HG03103 (cell line): ENCODE results near the gene SEMA4A.
"Not testable (repeated sequence)": the region's sequence is repeated elsewhere in the genome, so short reads cannot be mapped to it uniquely, and the experiment has no call there.

Experiments used
- ATAC-seq: cut with Tn5 transposase; IDR thresholded peaks from one replicate; pipeline ENCODE4 v1.9.1; 2021; ENCODE audit warnings: low read depth; ENCODE audit not compliant: unreplicated experiment

Gene SEMA4A

DNA sequence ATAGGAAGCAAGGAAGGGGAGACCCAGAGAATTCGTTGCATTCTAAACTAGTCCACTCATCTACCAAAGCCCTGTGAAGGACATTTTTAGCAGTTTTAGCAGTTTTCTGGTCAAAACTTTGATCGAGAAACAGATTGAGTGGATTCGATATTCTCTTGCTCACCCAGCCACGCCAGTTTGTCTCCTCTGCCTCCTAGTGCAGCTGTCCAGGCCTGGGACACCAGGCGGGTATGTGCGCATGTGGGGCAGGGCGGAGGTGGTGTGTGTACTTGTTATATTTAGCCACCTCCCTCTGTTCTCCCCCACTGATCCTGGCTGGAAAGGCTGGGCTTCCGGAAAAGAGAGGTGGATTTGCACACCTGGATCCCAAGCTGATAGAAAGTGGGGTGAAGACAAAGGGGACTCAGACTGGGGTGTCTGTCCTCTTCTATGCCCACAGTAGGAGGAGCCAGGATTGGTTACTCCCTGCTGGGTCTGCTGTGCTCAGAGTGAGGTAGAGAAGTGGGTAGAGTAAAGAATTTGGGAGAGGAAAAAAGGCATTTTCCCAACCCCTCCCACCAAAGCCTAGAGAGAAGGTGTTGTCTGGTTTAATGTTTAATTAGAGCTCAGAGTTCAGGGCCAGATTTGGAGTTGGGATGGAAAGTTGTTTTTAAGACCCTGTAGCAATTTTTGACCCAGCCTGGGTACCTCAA lies 35.1 kb upstream of the SEMA4A start:
- ATAC-seq = no peak

DNA sequence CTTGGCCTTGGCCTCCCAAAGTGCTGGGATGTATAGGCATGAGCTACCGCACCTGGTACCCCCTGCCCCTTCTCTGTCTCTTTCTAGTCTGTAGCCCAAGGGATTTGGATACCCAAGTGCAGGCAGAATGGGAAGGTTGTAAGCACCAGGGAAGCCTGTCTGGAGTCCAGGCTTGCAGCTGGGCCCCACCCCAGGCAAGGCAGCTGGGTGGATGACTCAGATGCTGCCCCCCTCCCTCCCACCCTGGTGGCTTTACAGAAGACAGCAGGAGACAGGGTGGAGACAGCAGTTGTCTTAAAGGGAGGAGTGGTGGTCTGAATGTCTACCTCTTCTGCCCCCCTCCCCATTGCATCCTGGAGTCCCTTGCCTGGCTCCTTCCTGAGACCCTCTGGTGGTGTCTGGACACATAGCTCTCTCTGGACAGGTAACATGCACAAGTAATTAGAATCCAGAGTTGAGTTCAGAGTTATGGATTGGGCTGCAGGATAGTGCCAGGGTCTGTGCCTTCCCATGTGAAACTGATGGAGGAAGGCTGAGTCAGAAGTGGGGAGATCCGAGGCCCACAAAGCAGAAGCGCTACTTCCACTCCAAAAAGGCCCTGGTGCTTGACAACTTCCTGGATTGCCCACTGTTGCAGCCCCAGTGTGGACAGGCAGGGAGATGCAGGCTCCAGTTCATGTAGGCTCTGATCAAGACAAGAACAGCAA lies 33.7 kb upstream of the SEMA4A start:
- ATAC-seq = no peak

DNA sequence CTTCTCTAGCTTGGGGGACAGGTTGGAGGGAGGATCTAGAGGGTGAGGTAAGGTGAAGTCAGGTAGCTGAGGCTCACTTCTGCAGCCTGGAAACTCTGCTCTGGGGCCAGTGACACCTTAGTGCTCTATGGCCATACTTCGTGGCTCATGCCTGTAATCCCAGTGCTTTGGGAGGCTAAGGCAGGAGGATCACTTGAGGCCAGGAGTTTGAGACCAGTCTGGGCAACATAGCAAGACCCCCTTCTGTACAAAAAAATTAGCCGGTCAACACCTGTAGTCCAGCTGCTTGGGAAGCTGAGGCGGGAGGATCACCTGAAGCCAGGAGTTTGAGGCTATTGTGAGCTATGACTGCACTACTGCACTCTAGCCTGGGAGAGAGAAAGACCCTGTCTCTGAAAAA lies 33.1 kb upstream of the SEMA4A start:
- ATAC-seq = no peak

DNA sequence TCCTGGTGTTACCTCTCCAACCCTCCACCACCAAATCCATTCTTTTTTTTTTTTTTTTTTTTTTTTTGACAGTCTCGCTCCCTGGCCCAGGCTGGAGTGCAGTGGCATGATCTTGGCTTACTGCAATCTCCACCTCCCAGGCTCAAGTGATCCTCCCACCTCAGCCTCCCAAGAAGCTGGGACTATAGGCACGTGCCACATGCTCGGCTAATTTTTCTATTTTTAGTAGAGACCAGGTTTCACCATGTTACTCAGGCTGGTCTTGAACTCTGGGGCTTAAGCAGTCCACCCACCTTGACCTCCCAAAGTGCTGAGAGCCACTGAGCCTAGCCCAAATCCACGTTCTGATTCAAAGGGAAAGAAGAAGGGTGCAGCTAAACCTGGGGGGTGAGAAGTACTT lies 32.4 kb upstream of the SEMA4A start:
- not testable (repeated sequence) for ATAC-seq

DNA sequence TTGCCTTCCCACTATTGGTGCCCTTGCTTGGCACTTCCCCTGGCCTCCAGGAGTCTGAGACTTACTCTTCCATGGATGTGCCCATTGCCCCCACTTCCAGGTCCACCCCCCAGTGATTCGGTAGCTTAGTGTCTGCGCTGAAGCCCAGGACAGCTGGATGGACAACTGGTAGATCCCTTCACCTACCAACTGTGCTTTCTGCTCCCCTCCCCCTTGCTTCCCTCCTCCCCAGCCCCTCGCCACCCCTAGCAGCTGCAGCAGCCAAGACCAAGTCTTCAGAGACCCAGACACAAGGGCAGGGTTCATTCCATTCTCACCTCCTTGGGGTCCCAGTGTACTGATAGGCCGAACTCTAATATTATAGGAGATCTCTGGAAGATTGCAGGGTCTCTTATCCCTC lies 31.9 kb upstream of the SEMA4A start:
- no peak for ATAC-seq

DNA sequence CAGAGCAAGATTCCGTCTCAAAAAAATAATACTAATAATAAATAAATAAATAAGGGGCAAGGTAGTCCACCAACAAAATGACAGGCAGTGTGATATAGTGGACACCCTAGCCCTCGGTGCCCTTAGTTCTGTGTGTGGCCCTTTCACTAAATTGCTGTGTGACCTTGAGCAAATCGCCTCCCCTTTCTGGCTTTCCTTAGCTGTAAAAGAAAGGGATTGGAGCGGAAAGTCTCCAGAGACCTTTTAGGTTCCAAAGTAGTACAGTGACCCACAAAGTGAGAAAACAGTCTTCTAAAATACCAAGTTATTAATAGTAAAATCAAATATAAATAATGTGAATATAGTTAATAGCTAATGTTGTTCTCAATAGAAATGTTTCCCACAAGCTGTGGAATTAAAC lies 31.3 kb upstream of the SEMA4A start:
- ATAC-seq = no peak

DNA sequence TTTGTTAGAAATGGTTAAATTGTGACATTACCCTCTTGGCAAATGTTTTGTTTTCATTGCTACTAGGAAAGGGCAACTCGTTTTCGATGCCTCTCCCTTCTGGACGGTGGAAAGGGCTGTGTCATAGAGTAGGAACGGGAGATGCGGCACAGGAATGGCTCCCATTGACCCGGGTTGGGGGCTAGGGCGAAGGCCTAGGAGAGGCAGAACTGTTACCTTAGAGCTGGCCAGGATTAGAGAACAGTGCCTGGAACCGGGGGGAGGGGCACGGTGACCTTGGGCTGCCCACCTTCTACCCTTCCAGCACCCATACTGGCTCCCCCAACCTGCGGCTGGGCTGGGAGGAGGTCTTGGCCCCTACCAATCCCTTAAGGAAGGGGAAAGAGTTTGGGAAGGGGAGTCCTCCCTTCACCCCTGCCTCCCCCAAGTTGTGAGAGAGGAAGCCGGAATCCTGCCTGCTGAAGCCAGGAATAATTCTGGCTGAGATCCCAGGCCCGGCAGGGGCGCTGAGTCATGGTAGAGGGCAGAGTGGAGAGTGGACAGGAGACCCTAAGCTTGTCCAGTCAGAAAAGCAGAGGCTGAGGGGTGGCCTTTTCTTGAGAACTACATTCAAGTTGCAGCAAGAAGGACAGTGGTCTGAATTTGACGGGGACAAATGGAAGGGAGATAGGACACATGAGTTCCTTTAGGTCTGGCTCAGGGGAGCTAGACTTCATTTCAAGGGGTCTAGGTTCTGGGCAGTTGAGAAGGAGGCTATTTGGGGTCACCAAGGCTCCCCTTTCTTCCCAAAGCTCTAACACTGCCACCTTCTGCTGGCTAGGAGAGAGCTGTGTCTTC lies 30.6 kb upstream of the SEMA4A start:
- no peak for ATAC-seq

DNA sequence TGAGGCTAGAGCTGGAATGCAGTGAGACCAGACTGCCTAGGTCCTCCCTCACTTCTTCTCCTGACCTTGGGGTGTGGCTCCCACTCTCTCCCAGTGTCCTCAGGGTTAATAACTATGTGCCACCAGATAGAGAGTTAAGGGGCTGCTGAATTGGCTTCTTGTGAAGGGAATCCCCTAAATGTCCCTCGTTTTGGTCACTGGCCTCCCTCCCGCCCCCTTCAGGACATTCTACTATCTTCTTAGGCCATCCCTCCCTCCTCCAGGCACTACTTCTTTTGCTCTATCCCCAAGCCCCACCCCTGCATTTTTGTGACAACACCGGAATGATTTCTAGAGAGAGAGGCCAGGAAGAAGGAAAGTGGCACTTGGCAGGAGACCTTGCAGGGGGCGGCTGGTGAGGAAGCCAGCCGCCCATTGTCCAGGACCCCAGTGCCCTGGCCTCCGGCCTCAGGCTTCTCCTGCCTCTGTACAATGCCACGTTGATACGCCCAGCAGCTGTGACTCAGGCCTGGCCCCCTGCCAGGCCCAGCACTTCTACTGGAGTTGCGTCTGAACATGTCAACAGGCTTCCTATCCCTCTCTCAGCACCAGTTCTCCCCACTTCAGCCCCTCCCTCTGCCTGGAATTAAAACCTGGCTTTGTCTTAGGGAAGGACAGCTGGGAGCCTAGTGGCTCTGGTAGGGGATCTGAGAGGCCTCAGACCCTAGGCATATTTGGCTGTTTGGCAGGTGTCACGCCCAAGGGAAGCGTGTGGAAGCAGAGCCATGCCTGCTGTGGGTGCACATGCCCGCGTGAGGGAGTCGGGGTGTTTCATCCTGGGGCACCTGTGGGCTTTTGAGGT lies 29.8 kb upstream of the SEMA4A start:
- ATAC-seq = no peak

DNA sequence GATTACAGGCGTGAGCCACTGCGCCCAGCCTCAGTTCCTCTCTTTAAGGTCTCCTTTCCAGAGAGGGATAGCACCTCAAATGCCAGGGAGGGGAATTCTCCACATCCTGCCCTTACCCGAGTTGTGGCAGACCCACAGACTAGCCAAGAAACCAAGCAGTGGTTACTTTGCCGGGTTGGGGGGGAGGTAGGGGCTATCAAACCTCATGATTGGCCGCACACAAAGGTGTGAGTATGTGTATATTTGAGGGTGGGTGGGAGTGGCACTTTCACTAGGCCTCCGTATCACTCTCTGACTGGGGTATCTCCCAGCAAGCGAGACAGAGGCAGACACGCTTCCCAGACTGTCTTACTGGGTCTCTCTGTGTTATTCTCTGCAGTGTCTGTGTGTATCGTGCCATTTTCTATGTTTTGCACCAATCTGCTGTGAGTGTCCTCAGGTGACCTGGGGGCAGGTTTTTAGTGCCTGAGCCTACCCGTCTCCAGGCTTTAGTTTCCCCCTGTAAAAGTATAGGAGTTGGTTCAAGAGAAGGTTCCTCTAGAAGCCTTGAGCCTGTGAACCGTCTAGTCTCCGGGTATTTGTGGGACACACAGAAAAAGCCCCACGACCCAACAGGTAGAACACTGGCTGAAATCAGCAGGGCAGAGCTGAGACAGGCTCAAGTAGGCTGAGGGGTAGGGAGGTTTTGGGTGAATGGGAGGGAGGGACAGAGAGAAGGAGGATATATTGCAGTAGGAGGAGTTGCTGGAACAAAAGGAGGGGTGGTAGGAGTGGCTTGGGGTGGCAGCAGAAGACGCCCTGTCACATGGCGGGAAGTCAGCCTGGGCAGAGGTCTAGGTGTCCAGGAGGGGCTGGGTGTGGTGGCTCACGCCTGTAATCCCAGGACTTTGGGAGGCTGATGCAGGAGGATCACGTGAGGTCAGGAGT lies 28.6 kb upstream of the SEMA4A start:
- no peak for ATAC-seq

DNA sequence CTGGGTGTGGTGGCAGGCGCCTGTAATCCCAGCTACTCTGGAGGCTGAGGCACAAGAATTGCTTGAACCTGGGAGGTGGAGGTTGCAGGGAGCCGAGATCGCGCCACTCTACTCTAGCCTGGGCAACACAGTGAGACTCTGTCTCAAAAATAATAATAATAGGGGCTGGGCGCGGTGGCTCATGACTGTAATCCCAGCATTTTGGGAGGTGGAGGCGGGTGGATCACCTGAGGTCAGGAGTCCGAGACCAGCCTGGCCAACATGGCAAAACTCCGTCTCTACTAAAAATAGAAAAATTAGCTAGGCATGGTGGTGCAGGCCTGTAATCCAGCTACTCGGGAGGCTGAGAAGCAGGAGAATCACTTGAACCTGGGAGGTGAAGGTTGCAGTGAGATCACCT lies 27.8 kb upstream of the SEMA4A start:
- ATAC-seq = not testable (repeated sequence)

DNA sequence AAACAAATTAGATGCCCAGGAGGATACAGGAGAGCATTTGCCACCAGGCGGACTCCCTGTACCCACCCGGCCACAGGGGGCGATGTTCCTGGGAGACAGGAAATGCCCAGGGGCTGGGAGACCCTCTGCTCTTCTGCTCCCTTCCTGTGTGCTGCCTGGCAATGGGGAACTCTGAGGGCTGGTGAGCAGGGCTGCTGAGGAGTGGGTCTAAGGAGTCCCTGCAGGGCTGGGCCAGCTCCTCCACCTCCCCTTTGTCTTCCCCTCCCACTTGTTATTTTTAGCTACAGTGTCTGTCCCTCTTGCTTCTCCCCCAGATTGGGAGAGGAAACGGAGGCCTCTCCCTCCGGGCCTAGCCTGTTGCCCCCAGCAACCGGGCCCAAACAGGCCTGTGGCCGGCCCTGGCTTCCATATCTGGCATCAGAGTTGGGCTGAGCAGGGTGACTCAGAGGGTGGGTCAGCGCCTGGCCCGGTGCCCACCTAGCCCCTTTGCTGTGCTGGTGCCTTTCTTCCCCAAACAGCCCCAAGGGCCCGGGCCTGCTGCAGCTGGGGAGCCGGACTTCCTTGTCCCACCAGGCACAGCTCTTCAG lies 27.2 kb upstream of the SEMA4A start:
- no peak for ATAC-seq

DNA sequence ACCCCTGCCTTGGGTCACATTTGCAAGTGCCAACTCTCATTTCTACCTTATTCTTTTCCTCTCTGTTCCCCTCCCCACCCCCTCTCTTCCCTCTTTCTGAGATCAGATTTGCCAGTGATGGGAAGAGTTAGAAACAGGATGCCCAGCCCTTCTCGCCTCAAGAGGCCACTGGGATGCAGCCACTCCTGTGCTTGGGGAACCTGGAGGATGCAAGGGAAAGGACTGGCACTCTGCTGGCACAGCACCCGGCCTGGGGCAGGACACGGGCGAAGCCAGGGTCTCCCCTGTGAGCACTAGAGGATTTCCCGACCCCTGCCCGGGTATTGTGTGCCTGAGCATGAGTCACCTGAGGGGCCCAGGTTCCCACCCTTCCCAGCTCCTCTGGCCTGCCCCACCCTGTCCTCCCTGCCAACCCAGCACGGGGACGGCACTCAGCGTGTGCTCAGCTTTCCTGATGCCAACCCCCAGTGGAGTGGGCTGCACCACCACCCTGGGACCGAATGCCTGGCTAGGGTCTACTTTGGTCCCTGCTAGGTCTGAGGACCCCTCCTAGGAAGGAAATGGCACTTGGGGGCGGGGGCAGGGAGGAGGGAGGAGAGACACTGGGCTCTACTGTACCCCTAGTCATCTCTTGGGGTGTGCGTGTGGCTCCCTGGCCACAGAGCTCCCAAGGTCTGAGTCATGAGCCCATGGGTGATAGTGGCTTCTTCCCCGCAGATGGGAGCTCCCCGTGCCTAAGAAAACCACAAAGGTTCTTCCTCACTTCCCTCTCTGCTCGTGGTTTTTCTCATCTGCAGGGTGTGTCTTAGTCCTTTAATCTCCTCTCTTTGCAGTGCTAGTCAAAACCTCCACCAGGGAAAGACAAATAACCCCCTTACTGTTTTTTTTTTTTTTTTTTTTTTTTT lies 26.5 kb upstream of the SEMA4A start:
- no peak for ATAC-seq

DNA sequence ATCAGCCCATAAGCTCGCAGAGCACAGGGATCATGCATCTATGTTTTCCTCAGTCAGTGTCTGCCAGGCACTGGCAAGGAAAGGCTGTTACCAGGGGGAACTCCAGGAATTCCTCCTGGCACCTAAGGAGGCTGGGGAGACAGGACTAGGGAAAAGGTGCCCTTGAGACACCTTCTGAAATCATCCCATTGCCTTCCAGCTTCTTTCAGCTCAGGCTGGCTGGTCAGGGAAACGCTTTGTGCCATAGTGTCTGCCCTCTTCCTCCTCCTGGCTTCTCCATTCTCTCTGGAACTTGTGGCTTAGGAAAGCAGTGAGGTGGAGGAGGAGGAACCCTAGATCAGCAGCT lies 25.1 kb upstream of the SEMA4A start:
- ATAC-seq = no peak

DNA sequence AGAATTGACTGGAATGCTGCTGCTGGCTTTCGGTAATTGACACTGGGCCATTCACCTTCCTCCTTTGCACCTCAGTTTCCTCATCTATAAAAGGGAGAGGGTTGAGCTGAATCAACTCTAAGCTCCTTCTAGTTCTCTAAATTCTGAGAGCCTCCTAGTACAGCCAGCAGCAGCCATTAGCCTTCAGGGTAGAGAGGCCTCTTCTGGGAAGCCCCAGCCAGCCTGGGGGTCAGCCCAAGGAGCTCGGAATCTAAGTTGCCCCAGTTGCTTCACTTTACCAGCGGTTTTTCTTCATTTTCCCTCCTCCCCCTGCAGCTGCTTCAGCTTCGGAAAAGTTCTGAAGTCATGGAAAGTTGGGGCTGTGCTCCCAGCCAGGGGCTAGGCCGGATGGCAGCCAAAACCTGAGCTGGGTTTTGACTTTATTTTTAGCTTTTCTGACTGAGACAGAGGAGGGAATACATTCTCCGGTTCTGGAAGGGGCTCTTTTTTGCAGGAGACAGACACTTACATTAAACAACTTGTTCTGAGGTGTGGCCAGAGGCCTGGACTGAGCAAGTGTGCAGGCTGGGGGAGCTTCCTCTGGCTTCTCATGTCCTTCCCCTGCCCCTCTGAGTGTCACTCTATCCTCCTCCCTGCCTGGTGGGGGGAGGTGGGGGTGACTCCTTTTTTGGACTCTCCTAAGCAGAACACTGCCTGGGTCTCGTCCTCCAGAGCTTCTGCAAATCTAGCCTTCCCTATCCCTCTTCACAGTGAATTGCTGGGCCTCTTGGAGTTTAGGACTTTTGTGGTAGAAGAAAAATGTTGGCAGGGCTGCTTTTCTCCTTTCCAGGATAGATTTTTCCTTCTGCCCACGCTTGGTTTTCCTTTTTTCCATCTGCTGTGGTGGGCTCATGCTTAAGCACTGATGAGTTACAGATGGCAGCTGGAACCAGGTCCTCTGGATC lies 24.5 kb upstream of the SEMA4A start:
- ATAC-seq = no peak

DNA sequence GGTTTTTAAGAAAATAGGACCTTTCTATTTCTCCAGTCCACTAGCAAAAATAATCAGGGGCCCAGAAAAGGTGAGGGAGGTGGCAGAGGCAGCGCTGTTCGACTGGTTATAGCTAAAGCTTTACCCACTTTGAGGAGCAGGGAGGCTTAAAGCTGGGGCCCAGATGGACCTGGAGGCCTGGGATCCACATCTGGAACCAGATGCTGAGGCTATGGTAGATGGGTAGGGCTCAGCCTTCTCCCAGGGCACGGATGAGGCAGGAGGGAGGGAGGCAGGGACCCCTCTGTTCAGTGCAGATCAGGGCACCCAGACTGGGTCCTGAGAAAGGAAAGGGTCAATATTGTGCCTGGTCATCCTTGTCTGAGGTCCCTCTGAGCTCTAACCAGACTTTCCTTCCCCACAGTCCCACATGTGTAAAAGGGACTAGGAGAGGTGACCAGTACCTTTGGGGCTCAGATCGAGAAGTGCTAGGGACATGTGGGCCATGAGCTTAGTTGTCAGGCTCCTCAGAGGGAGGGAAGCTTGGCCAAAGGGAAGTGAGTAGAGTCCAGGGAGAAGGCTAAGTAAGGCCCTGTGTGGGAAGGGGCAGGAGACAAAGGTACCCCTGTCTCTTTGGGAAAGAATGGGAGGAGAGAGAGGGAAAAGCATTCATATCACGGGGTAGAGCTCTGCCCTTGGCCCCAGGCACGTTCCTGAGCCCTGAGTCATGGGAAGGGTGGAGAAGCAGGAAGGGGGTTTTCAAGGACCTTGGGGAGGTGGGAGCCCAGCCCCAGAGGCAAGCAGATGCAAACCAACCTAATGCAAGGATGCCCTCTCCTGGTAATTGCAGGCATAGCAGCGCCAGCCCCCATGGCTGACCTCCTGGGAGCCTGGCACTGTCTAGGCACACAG lies 23.5 kb upstream of the SEMA4A start:
- ATAC-seq = no peak

DNA sequence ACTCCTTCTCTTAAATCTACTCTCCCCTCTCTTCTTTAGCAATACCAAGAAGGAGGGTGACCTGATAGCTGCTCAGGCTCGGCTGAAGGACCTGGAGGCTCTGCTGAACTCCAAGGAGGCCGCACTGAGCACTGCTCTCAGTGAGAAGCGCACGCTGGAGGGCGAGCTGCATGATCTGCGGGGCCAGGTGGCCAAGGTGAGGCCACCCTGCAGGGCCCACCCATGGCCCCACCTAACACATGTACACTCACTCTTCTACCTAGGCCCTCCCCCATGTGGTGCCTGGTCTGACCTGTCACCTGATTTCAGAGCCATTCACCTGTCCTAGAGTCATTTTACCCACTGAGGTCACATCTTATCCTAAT lies 22.8 kb upstream of the SEMA4A start:
- no peak for ATAC-seq
